DMS53 (cell line): Measurements from ENCODE around the gene RASL11B.

Experiments used
- DNase-seq: peaks from one replicate; lab custom pipeline; 2025; lab: John Stamatoyannopoulos, UW

RASL11B gene

DNA sequence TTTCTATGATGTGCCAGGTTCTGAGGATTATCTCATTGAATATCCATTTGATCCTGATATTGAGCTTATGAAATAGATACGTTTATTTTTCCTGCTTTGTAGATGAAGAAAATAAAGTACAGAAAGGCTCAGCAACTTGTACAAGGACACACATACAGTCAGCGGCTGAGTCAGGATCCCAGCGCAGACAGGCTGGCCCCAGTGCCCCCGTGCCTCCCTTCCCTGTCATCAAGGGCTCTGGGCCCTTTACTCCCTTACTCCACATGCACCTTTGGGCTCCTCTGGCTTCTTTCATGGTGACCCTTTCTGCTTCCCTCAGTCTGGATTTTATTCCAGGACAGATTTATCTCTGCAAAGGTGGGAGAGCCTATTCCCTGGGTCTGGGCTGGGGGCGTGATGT is 12.8 kb downstream of the RASL11B start:
- no peak for DNase-seq

- DNase-seq = no peak
Measured at GRCh38 chr4:52876069-52876468, 14.0 kb downstream of the RASL11B start.

GRCh38 chr4:52877036-52877435 is 14.9 kb downstream of the RASL11B start:
- DNase-seq = no peak

DNA sequence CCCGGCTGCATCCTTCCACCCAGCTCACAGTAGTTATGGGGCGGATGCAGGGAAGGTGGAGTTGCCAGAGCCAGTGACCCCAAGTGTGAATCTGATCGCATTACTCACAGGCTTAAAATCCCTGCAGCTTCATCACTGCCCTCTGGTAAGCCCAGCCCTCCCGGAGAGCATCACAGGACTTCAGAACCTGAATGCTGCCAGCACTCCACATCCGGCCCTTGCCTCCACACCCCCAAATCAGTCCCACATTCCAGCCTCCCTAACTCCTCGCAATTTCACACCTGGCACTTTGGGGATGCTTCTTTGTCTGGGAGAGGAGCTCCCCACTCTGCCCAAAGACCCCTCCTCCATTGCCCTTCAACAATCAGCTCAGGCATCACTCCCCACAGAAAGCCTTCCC is 15.6 kb downstream of the RASL11B start:
- no peak for DNase-seq

- DNase-seq = no peak
Measured at GRCh38 chr4:52879471-52879870, 17.4 kb downstream of the RASL11B start.

GRCh38 chr4:52880994-52881393 is 18.9 kb downstream of the RASL11B start:
- no peak for DNase-seq

DNA sequence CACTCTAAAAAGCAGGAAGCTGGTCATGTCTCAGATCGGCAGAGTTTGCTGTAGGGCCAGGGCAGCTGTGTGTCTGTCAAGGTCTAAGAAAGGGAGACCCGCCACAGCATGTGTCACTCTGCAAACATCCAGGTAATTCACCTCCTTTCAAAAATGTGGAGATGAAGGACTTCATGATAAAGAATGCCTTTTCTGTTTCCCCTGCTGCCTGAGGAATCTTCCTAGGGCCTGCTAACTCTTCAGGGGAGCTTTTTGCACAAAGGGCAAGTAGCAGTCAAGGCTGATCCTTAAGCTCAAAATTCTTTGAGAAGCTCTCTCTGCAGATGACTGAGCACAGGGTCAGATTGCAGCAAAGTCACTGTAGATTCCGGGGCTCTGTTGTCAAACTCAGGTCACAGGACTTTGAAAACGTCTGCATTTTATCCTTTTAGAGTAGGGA is 21.1 kb downstream of the RASL11B start:
- peak; percentile 40 for DNase-seq

DNA sequence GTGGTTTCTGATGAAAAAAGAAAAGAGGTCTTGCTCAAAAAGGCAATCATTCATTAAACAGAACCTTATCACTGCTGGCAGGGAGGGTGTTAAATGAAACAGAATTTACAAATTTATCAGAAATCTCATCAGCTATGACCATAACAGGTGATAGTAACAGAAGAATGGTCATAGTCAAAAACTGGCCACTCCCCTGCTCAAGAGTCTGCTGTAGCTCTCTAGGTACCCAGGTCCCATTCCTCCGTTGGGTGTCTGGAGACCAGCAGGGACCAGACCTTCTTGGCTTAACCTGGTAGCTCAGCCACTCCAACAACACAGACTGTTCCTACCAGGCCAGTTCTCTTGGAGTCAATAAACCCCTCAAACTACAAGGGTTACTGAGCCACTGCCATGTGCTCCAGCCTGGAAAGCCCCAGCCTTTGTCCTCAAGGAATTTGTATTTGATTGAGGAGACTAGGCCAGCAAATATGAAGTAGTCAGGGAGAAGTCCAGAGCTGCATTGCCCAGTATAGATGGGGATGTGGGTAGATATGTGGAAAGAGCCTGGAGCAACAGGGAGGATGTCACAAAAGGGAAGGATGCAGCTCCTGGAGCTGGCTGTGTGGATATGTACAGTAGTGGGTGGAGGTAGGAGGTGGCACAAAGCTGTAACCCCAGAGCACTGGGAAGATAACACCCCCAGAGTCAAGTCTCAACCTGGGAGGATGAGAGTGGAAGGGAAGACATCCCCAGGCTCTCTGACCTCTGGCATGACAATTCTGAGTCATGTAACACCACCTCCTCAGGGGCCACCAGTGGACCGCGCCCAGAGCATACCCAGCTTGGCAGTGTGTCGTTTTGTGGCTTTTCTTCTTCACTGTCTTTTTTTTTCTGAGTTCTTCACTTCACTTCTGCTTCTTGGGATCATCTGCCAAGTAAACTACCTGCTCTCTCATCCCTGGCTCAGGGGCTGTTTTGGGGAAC is 21.9 kb downstream of the RASL11B start:
- no peak for DNase-seq

DNA sequence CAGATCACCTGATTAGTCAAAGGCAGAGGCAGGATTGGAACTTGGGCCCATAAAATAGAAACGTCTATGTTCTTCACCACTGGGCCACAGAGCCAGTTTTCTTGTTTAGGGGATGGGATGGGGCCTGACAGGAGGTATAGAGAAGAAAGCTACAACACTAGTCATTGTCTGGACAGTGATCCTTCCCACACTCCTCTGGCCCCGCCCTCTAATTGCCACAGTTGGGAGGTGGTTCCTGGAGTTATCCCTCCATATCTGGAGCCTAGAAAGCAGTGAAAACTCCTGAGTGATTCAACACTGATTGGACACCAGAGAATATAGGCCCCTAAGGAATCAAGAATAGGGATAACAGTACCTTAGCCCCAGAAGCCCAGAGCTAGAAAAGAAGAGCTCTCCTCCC is 22.9 kb downstream of the RASL11B start:
- DNase-seq = no peak

DNA sequence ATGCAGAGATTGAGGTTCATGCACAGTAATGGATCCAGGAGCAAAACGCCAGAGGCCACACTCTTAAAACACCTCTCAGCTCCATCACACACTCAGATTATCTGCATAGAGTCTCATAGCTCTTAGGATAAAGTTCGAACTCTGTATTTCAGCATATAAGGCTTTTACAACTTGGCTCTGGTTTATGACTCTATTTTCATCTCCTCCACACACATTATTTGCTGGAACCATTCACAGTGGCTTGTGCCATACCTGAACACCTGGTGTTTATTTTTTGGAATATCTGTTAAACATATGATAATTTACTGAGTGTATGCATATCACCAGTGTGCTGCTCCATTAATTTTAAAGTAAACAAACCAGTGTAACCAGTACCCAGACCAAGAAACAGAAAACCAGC is 27.2 kb downstream of the RASL11B start:
- no peak for DNase-seq

GRCh38 chr4:52889778-52890520 is 27.8 kb downstream of the RASL11B start:
- no peak for DNase-seq

- DNase-seq = no peak
Measured at GRCh38 chr4:52890521-52890791, 28.3 kb downstream of the RASL11B start.

- DNase-seq = no peak
Measured at GRCh38 chr4:52891743-52892142, 29.6 kb downstream of the RASL11B start.

- DNase-seq = no peak
Measured at GRCh38 chr4:52892880-52893279, 30.8 kb downstream of the RASL11B start.

DNA sequence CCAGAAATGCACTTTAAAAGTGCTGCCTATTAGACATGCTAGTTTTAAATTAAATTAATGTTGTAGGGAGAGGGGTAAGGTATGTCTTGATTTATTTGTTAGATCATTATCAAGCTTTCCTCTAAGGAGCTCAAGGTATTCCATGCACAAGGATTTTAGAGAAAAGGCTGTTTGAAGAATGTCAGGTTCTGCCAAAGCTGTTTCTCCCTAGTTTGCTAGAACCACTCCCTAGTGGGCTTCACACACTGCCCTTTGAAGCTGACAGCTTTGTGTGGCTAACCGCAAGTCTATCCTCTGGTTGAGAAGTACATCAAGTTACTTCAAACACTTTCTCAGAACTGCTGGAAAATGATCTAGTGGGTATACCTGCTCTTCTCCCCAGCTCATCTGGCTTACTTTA is 32.3 kb downstream of the RASL11B start:
- DNase-seq = no peak

GRCh38 chr4:52903273-52903672 is 41.2 kb downstream of the RASL11B start:
- no peak for DNase-seq

DNA sequence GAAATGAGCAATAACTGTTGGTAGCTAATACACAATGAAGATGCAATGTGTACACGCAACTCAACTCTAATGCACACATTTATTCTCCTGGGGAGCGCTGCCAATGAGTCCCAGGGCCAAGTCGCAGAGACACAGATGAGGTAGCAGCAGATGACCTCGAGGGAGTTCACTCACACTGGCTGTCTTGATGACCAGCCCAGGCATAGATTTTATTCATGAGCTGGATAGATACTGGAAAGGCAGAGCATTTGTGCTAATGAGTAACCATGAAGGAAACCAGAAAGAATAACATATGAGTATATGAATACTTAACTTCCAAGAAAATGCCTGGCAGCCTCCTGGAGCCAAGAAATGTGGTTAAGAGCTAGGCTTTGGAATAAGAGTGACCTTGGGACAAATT is 42.3 kb downstream of the RASL11B start:
- DNase-seq = no peak

- DNase-seq = no peak
Measured at GRCh38 chr4:52907510-52907909, 45.4 kb downstream of the RASL11B start.

- DNase-seq = no peak
Measured at GRCh38 chr4:52910115-52910514, 48.0 kb downstream of the RASL11B start.

- DNase-seq = peak; percentile 94
Measured at GRCh38 chr4:52911684-52912294, 49.7 kb downstream of the RASL11B start.

DNA sequence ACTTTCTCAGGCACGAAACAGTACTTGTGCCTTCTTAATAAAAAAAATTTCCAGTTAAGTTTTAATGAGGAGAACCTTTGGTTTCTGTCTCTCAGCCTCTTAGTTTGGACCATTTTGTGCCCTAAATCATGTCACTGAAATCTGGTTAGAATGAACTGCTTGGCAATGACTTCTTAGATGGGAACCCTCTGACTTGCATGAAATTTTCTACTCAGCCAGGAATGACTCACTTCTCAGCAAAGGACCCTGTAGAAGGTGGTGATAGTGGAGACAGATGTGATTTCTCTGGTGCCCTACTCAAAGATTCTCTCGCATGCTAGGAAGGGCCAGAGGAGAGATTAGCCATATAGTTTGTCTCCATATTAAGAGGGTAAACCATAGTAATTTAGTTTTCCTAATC is 50.5 kb downstream of the RASL11B start:
- DNase-seq = no peak

DNA sequence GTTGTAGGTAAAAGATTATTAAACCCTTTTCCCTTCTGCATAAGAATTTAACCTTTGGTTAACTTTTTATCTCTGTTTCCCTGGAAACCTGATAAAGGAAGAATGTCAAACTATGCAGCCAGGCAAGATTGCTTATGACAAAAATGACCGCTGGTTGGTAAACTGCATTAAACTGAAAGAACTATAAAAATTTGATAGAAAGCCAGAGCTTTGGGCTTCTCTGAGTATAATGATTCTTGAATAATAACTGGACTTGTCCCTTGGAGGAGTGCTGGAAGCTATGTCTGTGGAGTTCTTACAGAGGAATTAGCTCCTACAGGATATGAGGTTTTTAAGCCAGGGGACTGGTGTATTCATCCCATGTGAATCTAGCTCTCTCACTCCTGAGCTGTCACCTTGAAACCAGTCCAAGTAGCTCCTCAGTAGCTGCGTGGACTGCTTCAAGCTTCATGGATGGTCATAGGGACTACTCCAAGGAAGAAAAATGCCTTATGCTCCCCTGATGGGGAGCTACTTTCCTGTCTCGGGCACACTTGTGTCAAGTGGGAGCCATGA is 52.0 kb downstream of the RASL11B start:
- DNase-seq = no peak

DNA sequence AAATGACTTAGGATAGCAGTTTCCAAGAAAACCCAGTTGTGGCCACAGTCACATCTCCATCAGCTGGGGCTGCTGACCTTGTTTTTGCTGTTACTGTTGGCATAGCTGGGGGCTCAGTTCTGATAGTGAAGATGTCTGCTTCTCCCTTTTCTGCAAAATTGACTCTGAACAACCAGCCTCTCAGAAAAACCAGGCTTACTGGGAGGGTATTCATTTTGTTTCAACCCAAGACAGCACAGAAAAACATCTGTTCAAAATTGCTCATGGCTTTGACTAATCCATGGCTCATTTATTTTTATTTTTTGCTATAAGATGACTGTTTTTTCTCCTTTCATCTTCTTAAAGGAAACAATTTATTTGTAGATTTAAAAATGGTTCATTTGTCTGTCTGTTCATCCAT is 53.1 kb downstream of the RASL11B start:
- no peak for DNase-seq
